SW 1271 (cell line): ENCODE data around the gene SLC7A5.
"Not testable (repeated sequence)": the region's sequence is repeated elsewhere in the genome, so short reads cannot be mapped to it uniquely, and the experiment has no call there.

ENCODE experiments used
- DNase-seq, 2 experiments: peaks; one replicate each; lab custom pipeline; 2025; lab: John Stamatoyannopoulos, UW

SLC7A5 gene

DNA sequence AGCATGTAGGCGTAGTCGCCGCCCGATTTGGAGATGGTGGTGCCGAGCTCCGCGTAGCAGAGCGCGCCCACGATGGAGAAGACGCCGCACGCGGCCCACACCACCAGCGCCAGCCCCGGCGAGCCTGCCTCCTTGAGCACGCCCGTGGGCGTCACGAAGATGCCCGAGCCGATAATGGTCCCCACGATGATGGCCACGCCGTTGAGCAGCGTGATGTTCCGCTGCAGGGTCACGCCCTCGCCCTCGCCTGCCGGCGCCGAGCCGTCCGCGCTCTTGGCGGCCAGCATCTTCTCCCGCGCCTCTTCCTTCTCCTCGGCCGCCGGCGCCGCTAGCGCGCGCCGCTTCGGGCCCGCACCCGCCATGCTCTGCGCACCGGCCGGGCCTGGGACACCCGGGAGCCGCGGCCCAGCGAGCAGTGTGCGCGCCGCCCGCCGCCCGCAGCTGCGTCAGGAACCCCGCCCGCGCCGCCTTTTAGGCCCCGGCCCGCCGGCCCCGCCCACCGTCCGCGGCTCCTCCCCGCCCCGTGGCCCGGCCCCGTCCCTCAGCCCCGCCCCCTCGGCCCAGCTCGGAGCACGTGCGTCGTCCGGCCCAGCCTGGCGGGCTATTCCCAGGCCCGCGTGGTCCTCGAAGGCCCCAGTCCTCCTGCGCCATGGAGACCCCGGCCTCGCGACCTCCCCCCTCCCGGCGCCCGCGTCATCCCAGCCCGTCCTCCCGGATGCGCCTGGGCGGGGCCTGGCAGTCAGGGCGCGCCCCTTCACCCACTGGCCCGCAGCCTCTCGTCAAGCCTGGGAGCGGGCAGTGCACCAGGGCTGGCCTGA lies at the start of gene SLC7A5:
Gene SLC7A5, minus strand, starts transcription at position 447 of the 818 bp plus-strand sequence. Its CDS starts 85 bp downstream, at position 362.
- DNase-seq = peak in 1 of 2 experiments; percentile 49

- DNase-seq = no peak
These were observed 49.0 kb upstream of the SLC7A5 start for GRCh38 chr16:87918338-87918737.

DNA sequence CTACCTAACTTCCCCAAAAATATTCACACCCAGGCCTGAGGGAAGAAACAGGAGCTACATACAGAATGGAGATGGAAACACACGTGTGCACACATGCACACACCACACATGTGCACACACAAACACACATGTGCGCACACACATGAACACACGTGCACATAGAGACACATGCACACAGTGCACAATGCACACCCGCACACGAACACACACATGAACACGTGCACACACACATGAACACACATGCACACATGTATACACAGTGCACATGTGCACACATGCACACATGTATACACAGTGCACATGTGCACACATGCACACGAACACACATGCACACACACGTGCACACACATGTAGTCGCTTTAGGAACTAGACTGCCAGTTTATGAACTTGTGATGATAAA lies 48.2 kb upstream of the SLC7A5 start:
- DNase-seq = no peak

DNA sequence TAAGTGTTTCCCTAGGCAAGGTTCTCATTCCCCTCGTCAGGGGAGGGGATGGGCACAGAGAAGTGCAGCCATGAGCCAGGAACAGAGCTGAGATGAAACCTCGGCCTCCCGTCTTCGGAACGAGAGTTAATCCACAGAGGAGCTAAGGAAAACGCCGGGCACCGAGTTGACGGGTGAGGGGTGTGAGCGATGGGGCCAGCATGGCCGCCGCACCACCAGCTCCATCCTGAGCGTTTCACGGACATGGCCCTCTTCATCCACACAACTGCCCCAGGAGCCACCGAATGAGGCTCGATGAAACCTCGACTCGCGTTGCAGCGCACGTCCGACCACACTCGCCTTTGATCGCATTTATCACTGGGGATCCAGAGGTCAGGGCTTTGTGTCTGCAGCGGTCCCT lies 45.5 kb upstream of the SLC7A5 start:
- no peak for DNase-seq

DNA sequence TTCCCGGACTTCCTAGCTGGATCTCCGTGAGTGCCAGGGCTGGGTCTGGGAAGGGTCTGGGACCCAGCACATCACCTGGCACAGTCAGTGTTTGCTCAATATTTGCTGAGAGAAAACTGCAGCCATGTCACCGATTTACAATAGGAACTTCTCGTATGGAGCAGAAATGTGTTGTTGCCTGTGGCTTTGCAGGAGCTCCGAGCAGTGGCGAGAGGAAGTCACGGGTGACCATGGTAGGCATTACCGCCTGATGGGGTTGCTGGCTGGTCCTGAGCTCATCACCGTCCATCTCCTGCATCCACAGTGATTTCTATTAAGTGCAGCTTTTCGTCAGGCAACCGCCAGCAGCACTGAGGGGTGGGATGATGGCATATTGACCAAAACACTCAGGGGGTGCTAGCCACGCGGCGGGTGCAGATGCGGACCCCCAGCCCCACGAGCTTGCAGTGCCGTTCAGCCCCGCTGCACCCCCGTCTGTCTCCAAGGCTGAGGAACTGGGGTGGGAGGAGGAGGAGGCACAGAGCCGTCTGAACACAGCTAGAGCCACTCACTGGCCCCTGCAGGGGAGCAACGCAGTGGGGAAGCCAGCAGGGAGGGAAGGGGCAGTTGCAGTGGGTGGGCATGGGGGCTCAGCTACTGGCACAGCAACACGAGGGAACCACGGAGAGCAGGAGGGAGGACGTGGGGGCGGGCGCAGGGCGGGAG lies 44.9 kb upstream of the SLC7A5 start:
- DNase-seq = not testable (repeated sequence)

DNA sequence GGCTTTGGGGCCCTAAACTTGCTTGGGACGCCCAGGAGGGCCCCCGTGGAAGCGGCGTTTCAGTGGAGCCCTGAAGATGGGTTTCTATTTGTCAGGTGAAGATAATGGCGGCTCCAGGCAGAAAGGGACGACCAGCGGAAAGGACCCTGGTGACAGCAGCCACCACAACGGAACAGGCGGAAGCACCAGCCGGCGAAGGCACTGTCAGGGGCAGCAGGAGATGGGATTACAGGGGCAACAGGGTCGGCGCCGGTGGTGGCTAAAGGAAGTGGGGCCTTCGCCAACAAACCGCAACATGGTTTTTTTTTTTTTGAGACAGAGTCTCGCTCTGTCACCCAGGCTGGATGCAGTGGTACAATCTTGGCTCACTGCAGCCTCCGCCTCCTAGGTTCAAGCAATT lies 43.4 kb upstream of the SLC7A5 start:
- DNase-seq = not testable (repeated sequence)

DNA sequence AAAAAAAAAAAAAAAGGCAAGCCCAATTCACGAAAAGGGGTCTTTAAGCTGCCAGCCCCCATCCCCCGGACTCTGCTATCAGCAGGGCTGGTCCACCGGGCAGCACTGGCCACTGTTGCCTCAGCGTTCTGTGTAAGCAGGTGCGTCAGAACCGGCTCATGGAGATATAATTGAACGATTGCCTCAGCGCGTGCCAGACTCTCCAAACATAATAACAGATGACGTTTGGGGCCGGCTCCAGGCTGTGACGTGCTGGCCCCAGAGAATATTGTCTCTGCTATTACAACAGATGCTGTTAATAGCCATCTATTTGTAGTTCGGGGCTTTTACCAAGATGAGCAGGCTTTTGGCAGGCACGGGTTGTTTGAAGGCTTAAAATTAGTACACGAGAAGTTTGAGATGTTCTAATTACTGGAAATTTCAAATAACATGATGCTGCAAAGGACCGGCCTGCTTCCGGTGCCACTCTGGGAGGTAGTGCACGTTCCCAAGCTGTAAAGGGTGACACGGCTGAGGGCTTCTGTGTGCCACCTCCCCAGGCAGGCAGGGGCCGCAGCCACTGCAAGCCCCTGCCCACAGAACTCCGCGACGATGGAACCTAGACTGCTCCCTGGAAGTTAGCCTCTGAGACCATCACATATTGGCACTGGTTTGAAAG lies 41.9 kb upstream of the SLC7A5 start:
- DNase-seq = not testable (repeated sequence)

DNA sequence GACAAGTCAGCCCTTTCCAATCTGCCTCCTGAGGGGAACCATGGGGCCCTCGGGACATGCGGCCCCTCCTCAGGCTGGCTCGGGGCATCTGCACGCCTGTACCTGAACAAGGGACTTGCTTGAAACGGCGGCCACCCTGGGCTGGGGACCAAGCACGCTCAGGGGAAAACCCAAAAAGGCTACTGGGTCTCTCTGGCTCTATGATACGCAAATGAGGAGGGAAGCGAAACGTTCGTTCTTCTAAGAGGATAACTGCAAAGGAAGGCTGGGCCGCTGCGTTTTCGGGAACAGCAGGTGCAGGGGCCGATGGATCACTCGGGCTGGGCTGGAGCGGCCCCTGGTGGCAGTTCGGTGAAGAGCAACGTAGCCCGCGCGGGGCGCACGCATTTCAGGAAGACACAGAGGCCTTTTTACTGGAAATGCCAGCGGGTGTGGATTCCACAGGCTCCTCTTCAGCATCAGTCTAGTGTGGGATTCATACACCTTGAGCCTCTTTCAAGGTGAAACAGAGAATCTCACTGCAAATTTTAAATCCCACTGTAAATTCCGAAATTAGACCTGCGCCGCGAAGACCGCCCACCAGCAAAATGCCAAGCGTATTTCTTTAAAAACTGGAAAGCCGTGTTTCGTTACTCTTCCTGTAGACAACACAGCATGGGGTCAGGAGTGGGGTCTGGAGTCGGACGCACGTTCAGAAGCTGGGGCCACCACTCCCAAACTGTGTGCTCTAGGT lies 40.1 kb upstream of the SLC7A5 start:
- DNase-seq = peak in 1 of 2 experiments; percentile 35

DNA sequence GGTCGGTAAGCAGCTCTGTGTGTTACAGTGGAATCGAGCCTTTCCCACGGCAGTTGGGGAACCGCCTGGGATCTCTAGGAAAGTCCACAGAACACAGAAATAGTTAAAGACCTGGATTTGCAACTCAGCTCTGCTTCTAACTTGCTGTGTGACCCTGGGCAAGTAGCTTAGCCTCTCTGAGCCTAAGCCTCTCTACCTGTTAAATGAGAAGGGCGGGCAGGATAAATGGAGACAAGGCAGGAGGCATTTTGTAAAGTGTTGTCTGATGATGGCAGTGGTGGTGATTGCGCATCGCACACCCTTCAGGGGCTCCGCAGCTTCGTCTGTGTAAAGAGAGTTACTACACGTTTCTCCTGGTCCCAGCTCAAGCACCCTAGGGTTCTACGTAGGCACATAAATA lies 38.8 kb upstream of the SLC7A5 start:
- DNase-seq = not testable (repeated sequence)

DNA sequence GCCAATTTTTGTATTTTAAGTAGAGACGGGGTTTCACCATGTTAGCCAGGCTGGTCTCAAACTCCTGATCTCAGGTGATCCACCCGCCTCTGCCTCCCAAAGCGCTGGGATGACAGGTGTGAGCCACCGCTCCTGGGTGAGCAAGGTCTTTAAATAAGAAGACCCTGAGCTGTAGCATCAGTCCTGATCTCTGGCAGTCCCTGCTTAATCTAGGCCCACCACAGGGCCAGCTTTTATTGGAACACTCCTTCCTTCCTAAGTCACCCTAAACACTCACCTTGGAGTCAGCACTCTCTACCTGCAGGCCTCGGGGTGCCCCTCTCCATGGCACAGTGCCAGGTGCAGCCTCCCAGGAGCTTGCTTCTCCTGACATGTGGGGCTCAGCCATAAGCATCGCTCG lies 36.2 kb upstream of the SLC7A5 start:
- not testable (repeated sequence) for DNase-seq

DNA sequence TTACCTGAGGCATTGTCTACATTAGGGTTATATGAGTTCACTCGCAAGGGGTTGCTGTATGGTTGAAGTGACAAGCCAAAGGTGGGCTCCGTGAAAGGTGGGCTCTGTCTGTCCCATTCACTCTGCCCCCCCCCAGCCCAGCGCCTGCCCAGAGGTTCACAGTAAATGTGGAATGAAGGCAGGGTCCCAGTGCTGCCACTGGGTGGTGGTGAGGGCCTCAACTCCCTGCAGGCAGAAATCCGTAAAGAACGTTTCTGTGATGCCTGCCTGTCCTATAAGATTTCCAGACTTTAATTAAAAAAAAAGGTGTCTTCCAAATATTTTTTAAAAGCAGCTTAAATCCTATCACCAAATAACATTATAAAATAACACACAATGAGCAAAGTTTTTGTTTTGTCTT lies 35.7 kb upstream of the SLC7A5 start:
- not testable (repeated sequence) for DNase-seq

DNA sequence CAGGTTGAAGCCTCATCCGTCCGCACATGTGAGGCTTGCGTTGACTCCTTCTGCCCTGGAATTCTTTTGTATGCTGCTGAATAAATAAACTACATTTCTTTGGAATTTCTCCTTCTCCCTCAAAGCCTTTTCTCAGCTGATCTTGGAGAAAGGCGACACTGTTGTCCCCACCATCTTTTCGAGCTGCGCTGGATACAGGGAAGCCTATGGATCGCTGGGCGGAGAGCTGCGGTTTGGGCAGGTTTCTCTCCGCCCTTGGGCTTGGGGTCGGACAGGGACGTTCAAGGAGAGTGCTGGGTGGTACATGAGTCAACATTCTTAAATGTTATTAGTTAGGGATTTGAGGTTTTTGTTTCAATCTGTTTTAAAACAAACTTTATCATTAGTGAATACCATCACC lies 31.2 kb upstream of the SLC7A5 start:
- not testable (repeated sequence) for DNase-seq

GRCh38 chr16:87897521-87898505 lies 28.5 kb upstream of the SLC7A5 start:
- DNase-seq = no peak

GRCh38 chr16:87896924-87897520 lies 27.7 kb upstream of the SLC7A5 start:
- DNase-seq = not testable (repeated sequence)

DNA sequence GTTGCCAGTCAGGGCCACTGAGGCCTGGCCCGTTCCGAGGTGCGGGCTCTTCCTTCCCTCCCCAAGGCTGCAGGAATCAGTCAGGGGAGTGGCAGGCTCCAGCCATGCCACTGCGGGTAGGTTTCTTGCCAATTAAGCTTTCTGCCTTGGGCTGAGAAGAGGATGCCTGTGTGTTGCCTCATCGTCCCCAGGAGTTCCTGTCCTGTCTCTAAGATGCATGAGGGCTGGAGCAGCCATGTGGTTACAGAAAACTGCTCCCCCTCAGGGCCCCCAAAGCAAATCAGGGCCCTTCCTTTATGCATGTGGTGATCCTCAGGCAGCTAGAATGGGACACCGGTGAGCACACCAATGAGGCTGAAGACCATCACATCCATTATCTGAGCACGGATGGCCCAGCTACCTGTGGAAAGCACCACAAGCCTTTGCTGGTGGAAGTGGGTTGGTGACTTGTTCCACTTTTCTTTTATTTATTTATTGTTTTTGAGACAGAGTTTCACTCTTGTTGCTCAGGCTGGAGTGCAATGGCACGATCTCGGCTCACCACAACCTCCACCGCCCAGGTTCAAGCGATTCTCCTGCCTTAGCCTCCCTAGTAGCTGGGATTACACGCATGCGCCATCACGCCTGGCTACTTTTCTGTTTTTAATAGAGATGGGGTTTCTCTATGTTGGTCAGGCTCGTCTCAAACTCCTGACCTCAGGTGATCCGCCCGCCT lies 27.0 kb upstream of the SLC7A5 start:
- DNase-seq = not testable (repeated sequence)

GRCh38 chr16:87895641-87896141 lies 26.4 kb upstream of the SLC7A5 start:
- no peak for DNase-seq

DNA sequence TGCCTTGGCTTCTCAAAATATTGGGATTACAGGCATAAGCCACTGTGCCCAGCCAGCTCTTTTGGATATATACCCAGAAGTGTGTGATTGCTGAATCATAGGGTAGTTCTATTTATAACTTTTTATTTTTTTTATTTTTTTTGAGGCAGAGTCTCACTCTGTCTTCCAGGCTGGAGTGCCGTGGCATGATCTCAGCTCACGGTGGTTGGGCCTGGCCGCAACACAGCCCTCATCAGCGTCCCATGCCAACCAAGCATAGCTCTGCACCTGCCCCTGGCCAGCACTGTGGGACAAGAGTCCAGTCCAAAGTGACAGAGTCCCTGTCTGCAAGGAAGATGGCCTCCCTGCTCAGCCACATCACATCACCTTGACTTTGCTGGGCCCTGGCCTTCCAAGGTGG lies 24.7 kb upstream of the SLC7A5 start:
- not testable (repeated sequence) for DNase-seq

GRCh38 chr16:87891764-87892163 lies 22.5 kb upstream of the SLC7A5 start:
- no peak for DNase-seq

DNA sequence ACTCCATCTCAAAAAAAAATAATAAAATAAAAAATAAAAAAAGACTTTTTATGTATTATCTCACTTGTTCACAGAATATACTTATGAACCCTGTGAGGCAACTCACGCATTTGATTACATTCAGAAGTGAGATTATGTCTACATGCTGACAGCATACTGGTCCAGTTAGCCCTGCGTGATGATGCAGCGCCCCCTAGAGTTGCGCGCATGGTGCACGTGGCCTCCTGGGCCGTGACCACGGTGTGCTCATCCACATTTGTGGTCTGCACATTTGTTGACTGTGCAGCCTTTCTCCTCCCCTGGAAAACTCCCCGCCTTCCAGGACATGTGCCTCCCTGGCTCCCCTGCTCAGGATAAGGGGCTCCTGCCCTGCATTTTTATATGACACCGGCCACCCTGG lies 20.5 kb upstream of the SLC7A5 start:
- not testable (repeated sequence) for DNase-seq
